ENCODE measurements around the gene LRCH1. TPM values are rescaled to one million over a fixed set of nuclear protein-coding genes. Genes with fewer than 3 reads are reported as not detected.
A peak's percentile ranks its signal among the peaks of the same experiment; 100 is the strongest.

Gene LRCH1
- polyA plus RNA-seq, 1 of the 3 experiments (the other 2 are of a cell fraction), result 5.5 TPM

DNA sequence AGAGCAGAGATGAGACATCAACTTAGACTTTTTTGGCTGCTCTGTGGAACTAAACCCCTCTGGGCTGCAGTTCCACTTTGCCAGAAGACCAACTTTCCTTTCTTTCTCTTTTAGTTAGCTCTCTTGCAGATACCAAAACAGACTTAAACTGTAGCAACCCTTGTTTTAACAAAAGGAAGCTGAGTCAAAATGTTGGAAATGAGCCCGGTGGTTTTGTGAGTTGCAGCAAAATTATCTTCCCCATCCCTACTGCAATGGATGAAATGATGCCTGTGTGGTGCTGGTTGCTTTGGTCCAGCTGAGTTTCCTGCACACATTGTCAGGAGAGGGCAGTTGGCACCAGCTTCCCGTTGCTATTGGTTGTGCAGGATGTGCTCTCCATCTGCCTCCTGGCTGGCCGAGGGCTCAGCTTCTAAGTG, 115.3 kb downstream of the LRCH1 start (continued):
- TF ChIP-seq MXI1 (IDR thresholded peaks at IDR 0.05; ENCODE audit: low read depth, low read length) (no peak), SIN3A (IDR thresholded peaks at IDR 0.05; ENCODE audit: borderline replicate concordance, low read depth, low read length) (no peak), GABPA (IDR thresholded peaks at IDR 0.05; ENCODE audit: low read depth) (no peak), NFIC (IDR thresholded peaks at IDR 0.05; ENCODE audit: borderline replicate concordance) (peak; percentile 89), NRF1 (IDR thresholded peaks at IDR 0.05; ENCODE audit: low read depth, low read length) (no peak), EZH2phosphoT487 (IDR thresholded peaks at IDR 0.05; ENCODE audit: borderline replicate concordance, low read depth) (no peak), GATA2 (CRISPR knock-in tag; IDR thresholded peaks at IDR 0.05) (no peak), FOXJ3 (CRISPR knock-in tag; IDR thresholded peaks at IDR 0.05) (no peak), FOXM1 (IDR thresholded peaks at IDR 0.05; ENCODE audit: low read depth) (no peak), RCOR1 (IDR thresholded peaks at IDR 0.05; ENCODE audit: low read length) (no peak), EP300 (IDR thresholded peaks at IDR 0.05; ENCODE audit: borderline replicate concordance in 1 of 2, low read depth in 1 of 2, low read length in 1 of 2) (0 out of 4 replicates have a peak, but pooled peaks of 1 of the 2 experiments have one; percentile 14), JUND (IDR thresholded peaks at IDR 0.05) (peak; percentile 59), RAD21 (IDR thresholded peaks at IDR 0.05; ENCODE audit: low read length) (no peak), TAF1 (IDR thresholded peaks at IDR 0.05; ENCODE audit: borderline replicate concordance, low read depth, low read length) (no peak), YY1 (IDR thresholded peaks at IDR 0.05; ENCODE audit: low read depth) (no peak), CHD2 (IDR thresholded peaks at IDR 0.05; ENCODE audit: low read length, partially characterized antibody) (no peak), FOSL2 (IDR thresholded peaks at IDR 0.05; ENCODE audit: borderline replicate concordance, low read depth) (peak; percentile 56; the same call in 1 of the 2 replicates), MEF2A (IDR thresholded peaks at IDR 0.05; ENCODE audit: borderline replicate concordance, low read depth) (no peak), RFX5 (IDR thresholded peaks at IDR 0.05; ENCODE audit: low read length) (no peak), TEAD4 (IDR thresholded peaks at IDR 0.05; ENCODE audit: borderline replicate concordance, insufficient read depth) (peak; percentile 37; the same call in 1 of the 2 replicates), SMC3 (IDR thresholded peaks at IDR 0.05; ENCODE audit: low read depth, low read length) (no peak), RXRA (IDR thresholded peaks at IDR 0.05; ENCODE audit: borderline replicate concordance, low read depth) (peak; percentile 43; the same call in 1 of the 2 replicates)
- TF ChIP-seq, protein P1, sequence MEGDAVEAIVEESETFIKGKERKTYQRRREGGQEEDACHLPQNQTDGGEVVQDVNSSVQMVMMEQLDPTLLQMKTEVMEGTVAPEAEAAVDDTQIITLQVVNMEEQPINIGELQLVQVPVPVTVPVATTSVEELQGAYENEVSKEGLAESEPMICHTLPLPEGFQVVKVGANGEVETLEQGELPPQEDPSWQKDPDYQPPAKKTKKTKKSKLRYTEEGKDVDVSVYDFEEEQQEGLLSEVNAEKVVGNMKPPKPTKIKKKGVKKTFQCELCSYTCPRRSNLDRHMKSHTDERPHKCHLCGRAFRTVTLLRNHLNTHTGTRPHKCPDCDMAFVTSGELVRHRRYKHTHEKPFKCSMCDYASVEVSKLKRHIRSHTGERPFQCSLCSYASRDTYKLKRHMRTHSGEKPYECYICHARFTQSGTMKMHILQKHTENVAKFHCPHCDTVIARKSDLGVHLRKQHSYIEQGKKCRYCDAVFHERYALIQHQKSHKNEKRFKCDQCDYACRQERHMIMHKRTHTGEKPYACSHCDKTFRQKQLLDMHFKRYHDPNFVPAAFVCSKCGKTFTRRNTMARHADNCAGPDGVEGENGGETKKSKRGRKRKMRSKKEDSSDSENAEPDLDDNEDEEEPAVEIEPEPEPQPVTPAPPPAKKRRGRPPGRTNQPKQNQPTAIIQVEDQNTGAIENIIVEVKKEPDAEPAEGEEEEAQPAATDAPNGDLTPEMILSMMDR (IDR thresholded peaks at IDR 0.05), result no peak
- TF ChIP-seq, protein P2, sequence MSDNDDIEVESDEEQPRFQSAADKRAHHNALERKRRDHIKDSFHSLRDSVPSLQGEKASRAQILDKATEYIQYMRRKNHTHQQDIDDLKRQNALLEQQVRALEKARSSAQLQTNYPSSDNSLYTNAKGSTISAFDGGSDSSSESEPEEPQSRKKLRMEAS (IDR thresholded peaks at IDR 0.05; ENCODE audit: low read depth), result peak; percentile 51
- TF ChIP-seq, protein P3, sequence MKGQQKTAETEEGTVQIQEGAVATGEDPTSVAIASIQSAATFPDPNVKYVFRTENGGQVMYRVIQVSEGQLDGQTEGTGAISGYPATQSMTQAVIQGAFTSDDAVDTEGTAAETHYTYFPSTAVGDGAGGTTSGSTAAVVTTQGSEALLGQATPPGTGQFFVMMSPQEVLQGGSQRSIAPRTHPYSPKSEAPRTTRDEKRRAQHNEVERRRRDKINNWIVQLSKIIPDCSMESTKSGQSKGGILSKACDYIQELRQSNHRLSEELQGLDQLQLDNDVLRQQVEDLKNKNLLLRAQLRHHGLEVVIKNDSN (IDR thresholded peaks at IDR 0.05; ENCODE audit: borderline replicate concordance, low read depth), result no peak
- TF ChIP-seq, protein P4, sequence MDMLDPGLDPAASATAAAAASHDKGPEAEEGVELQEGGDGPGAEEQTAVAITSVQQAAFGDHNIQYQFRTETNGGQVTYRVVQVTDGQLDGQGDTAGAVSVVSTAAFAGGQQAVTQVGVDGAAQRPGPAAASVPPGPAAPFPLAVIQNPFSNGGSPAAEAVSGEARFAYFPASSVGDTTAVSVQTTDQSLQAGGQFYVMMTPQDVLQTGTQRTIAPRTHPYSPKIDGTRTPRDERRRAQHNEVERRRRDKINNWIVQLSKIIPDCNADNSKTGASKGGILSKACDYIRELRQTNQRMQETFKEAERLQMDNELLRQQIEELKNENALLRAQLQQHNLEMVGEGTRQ (IDR thresholded peaks at IDR 0.05; ENCODE audit: borderline replicate concordance, low read depth, low read length), result no peak
- TF ChIP-seq, protein P5, sequence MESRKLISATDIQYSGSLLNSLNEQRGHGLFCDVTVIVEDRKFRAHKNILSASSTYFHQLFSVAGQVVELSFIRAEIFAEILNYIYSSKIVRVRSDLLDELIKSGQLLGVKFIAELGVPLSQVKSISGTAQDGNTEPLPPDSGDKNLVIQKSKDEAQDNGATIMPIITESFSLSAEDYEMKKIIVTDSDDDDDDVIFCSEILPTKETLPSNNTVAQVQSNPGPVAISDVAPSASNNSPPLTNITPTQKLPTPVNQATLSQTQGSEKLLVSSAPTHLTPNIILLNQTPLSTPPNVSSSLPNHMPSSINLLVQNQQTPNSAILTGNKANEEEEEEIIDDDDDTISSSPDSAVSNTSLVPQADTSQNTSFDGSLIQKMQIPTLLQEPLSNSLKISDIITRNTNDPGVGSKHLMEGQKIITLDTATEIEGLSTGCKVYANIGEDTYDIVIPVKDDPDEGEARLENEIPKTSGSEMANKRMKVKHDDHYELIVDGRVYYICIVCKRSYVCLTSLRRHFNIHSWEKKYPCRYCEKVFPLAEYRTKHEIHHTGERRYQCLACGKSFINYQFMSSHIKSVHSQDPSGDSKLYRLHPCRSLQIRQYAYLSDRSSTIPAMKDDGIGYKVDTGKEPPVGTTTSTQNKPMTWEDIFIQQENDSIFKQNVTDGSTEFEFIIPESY (IDR thresholded peaks at IDR 0.05; ENCODE audit: borderline replicate concordance, low read depth), result no peak

Measured in SK-N-SH (cell line).